ENCODE data around the gene POLR2I.

POLR2I gene

DNA sequence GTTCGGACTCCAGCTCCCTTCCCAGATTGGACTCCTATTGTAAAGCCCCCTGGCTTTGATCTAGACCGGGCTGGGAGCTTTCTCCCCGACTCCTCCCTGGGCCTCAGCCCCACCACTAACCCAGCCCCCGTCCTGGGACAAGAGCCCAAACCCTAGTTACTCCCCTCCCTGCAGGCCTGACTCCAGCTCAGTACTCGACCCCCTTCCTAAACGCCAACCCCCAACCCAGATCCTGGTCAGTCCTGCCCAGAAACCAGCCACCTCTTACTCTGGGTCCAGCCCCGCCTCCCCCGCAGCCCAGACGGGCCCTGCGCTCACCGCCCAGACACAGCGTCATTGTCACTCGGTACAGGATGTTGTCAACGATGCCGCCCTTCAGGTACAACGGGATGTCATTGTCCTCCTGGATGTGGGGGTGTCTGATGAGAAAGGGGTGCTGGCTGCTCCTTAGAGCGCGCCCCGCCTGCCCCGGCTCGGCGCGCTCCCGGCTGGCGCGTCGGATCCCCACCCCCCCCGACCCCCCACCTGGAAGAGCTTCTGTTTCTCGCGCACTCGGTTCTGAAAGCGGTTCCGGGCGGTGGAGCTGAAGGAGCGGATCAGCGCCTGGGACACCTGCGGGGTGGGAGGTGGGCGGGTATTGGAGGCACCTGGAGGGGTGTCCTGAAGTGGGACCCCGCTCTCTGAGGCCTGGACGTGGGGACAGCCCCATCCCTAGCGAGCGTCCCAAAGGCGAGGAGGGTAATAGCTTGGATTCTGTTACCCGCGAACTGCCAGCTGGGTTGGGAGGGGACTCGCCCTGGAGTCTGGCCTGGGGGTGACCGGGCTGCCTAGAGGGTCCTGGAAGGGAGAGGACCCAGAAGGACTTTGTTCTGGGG, 36.7 kb upstream of the POLR2I start:
- no peak for DNase-seq (ENCODE audit: low read depth)
- no peak overlapping the region for H3K4me3 ChIP-seq (ENCODE audit: low read depth, low read length)
- TF ChIP-seq, protein P1, sequence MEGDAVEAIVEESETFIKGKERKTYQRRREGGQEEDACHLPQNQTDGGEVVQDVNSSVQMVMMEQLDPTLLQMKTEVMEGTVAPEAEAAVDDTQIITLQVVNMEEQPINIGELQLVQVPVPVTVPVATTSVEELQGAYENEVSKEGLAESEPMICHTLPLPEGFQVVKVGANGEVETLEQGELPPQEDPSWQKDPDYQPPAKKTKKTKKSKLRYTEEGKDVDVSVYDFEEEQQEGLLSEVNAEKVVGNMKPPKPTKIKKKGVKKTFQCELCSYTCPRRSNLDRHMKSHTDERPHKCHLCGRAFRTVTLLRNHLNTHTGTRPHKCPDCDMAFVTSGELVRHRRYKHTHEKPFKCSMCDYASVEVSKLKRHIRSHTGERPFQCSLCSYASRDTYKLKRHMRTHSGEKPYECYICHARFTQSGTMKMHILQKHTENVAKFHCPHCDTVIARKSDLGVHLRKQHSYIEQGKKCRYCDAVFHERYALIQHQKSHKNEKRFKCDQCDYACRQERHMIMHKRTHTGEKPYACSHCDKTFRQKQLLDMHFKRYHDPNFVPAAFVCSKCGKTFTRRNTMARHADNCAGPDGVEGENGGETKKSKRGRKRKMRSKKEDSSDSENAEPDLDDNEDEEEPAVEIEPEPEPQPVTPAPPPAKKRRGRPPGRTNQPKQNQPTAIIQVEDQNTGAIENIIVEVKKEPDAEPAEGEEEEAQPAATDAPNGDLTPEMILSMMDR (IDR thresholded peaks at IDR 0.05; ENCODE audit: low read depth, low read length, missing control alignments) = no peak

DNA sequence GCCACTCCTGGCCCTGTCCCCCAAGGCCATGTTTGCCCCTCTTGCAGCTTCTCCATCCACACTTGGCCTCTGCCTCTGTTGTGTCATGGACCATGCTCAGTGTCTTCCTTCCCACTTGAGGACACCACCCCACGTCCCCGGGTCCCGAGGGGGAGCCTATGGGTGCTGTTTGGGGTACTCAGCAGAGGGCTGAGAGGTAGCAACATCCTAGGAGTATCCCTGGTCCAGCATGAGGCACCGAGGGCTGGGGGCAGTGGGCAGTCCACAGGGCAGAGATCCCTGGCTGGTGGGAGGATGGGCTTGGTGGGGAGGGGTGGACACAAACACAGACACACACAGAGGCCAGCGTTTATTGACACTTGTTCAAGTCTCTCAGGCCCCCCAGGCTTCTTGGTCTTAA, 35.9 kb upstream of the POLR2I start:
- no peak overlapping the region for H3K4me3 ChIP-seq (ENCODE audit: low read depth, low read length)
- TF ChIP-seq, protein P1 (IDR thresholded peaks at IDR 0.05; ENCODE audit: low read depth, low read length, missing control alignments) = no peak
- DNase-seq (ENCODE audit: low read depth) = no peak

DNA sequence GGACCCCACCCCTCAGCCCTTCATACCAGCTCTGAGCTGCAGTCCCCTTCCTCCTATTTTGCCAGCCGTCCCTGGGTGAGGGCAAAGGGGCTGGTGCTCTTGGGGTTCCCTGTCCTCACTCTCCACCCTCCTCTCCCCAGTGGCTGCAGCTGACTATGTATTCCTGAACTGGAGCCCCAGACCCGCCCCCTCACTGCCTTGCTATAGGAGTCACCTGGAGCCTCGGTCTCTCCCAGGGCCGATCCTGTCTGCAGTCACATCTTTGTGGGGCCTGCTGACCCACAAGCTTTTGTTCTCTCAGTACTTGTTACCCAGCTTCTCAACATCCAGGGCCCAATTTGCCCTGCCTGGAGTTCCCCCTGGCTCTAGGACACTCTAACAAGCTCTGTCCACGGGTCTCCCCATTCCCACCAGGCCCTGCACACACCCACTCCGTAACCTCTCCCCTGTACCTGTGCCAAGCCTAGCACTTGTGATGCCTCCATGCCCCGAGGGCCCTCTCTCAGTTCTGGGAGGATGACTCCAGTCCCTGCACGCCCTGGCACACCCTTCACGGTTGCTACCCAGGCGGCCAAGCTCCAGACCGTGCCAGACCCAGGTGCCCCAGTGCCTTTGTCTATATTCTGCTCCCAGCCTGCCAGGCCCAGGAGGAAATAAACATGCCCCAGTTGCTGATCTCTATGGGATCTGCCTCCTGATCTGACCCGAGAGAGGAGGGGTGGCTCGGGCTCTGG, 35.2 kb upstream of the POLR2I start:
- TF ChIP-seq, protein P1 (IDR thresholded peaks at IDR 0.05; ENCODE audit: low read depth, low read length, missing control alignments) = no peak
- DNase-seq (ENCODE audit: low read depth) = no peak
- no peak overlapping the region for H3K4me3 ChIP-seq (ENCODE audit: low read depth, low read length)

DNA sequence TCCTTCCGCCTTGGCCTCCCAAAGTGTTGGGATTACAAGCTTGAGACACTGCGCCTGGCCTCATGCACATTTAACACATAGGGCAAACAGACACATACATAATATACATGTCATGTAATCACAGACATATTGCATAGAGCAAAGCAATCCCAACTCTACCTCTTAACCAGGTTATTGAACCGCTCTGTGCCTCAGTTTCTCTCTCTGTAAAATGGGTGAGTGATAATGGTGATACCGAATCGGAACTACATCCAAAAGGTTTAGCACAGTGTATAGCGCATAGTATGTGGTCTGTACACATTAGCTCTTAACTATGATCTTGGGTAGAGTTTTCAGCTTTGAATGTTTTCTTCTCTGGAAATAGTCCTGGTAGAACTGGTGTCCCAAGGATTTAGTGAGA, 29.9 kb upstream of the POLR2I start:
- no peak overlapping the region for H3K4me3 ChIP-seq (ENCODE audit: low read depth, low read length)
- DNase-seq (ENCODE audit: low read depth) = no peak
- TF ChIP-seq, protein P1 (IDR thresholded peaks at IDR 0.05; ENCODE audit: low read depth, low read length, missing control alignments) = no peak

DNA sequence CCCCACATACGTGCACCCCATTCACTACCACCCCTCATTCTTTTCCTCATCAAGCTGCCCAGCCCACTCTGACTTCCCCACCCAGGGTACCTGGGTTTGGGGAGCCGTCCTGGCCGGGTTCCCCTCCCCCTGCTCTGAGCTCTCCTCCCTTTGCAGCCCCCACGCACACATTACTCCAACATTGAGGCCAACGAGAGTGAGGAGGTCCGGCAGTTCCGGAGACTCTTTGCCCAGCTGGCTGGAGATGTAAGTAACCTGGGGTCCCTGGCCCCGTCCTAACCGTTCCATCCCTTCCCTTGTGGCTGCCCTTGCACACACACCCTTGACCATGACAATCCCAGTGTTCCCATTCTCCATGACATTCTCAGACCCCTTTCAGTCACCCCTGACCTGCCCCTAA, 27.8 kb upstream of the POLR2I start:
- TF ChIP-seq, protein P1 (IDR thresholded peaks at IDR 0.05; ENCODE audit: low read depth, low read length, missing control alignments) = no peak
- no peak for DNase-seq (ENCODE audit: low read depth)
- H3K4me3 ChIP-seq (ENCODE audit: low read depth, low read length) = no peak overlapping the region

DNA sequence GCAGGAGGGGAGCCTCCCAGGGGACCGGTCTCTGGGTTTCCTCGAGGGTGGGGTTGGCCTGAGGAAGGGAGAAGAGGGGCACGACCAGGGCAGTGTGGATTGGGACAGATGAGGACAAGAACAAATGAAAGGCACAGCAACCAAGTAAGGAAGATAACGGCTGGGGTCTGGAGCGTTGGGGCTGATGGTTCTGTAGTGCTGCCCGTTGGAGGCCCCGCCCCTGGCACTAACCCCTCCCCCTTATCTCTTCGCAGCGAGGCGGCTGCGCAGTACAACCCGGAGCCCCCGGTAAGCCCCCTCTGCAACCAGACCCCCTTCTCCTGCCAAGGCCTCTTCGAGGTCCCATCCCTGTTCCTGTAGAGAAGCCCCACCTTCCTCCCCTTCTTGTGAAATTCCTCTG, 27.4 kb upstream of the POLR2I start:
- TF ChIP-seq, protein P1 (IDR thresholded peaks at IDR 0.05; ENCODE audit: low read depth, low read length, missing control alignments) = no peak
- DNase-seq (ENCODE audit: low read depth) = no peak
- no peak overlapping the region for H3K4me3 ChIP-seq (ENCODE audit: low read depth, low read length)

Data from GM12864 (cell line).